ENCODE data around the gene AP3S2.

The AP3S2 gene

GRCh38 chr15:89812847-89813320 lies 80.9 kb downstream of the AP3S2 start:
- no peak for DNase-seq

GRCh38 chr15:89812011-89812846 lies 81.6 kb downstream of the AP3S2 start:
- DNase-seq = no peak

GRCh38 chr15:89810837-89811236 lies 83.0 kb downstream of the AP3S2 start:
- no peak for DNase-seq

GRCh38 chr15:89809787-89810148 lies 84.0 kb downstream of the AP3S2 start:
- no peak for DNase-seq

DNA sequence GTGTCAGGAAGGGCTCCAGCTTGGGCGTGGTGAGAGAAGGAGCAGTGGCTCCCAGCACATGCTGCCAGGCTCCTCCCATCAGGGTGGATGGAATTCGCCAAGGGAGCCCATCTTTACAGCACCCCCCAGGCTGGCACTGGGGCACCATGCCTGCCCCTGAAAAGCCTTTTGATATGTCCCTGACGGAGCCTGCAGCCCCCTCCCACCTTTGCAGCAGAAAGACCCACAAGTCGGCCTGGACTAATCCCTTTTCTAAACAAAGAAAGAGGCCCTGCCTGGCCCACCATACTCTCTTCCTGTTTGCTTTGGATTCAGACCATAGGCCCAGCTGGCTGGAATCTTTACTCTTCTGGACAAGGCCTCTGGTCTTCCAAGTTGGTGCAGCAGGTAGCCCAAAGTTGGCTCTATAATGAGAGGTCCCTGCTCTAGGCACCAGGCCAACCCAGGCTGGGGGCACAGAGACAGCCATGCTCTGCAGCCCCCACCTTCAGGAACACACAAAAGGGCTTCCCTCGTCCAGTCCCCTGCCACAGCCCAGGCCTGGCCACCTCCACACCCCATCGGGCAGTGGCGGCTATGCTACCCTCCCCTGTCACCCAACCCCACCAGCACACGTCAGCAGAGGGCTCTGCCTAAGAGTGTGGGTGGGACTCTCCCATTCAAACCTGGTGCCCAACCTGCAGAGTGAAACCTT lies 84.6 kb downstream of the AP3S2 start:
- DNase-seq = no peak

GRCh38 chr15:89808160-89808870 lies 85.5 kb downstream of the AP3S2 start:
- DNase-seq = no peak

GRCh38 chr15:89807689-89808088 lies 86.1 kb downstream of the AP3S2 start:
- DNase-seq = no peak

DNA sequence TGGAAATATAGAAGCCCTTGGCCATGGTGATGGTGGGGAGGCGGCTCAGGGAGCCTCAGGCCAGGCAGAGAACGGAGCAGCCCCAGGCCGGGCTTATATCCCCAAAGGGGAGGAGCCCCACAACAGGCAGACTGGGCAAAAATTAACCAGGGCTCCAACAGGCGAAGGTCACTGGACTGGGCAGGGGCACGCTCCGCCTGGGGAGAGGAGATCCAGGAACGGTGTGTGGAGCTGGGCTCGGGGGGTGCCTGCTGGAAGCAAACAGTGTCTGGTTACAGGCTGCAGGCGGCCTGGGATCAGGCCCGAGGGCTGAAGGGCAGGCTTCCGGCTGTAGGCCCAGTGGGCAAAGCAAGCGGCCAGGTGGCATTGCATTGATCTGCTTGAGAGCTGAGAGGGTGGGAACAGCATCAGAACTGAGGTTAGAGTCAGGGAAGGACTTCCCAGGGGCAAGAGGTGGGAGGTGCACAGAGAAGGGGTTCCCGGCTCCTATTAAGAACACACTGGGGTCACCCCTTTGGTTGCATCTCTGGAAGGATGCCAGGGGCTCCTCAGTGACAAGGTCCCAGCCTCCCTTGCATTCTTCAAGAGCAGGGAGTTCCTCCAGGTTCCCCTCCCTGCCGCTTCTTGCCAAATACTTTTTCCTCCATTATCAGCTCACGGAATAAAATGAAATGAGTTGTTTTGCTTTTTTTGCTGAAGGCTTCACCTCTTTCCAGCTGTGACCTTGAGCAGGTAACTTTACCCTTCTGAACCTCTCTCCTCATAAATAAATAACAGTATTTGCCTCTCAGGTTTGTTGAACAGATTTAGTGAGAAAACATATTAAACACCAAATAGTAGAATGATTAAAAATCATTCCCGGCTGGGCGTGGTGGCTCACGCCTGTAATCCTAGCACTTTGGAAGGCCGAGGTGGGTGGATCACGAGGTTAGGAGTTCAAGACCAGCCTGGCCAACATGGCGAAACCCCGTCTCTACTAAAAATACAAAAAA lies 86.9 kb downstream of the AP3S2 start:
- DNase-seq = no peak

DNA sequence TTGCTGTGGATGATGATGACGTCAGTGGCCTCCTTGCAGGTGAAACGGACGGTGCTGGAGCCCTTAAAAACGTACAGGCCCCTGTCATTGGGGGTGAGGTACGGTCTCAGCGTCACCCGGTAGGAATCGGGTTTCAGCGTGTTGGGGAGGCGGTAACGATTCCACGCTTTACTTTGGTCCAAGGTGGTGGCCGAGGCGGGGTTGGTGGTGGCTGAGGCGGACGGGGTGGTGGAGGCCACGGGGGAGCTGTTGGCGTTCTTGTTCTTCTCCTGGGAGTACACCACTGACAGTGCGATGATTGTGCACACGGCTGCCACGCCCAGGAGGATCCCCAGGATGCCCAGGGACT lies 87.6 kb downstream of the AP3S2 start:
- DNase-seq = no peak

- DNase-seq = no peak
These were observed 88.3 kb downstream of the AP3S2 start for GRCh38 chr15:89805241-89806209.

- DNase-seq = no peak
These were observed 89.6 kb downstream of the AP3S2 start for GRCh38 chr15:89803941-89804800.

DNA sequence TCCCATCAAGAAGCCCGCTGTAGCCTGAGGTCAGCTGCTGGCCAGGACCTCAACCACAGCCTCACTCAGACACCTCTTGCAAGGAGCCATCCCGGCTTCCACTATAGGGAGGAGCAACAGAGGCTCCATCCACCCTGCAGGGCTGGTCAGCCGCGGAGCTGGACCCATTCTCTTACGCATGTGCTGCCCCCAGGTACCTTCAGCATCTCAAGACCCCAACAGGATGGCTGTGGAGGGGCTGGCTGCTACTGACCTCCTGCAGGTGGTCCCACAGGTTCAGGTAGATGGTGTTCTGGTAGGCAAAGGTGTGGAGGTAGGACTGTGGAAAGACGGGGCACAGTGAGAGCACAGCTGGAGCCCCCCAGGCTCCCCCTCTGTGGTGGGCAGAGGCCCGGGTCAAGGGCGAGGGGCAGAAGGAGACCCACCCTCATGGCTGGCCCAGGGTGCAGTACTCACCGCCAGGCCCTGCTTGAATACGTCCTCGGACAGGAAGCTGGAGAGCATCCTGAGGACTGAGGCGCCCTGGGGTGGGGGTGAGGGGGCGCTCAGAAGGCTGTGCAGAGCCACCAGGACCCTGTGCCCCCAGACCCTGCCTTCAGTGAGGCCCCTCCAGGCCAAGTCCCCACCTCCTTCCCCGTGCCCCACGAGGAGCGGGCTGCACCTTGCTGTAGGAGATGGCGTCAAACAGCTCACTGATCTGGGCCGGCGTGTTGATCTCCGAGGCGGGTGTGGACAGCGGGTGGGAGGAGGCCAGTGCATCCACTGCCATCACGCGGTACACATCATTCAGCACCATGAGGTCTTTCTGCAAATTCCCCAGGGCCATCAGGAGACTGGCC lies 90.6 kb downstream of the AP3S2 start:
- DNase-seq = no peak

DNA sequence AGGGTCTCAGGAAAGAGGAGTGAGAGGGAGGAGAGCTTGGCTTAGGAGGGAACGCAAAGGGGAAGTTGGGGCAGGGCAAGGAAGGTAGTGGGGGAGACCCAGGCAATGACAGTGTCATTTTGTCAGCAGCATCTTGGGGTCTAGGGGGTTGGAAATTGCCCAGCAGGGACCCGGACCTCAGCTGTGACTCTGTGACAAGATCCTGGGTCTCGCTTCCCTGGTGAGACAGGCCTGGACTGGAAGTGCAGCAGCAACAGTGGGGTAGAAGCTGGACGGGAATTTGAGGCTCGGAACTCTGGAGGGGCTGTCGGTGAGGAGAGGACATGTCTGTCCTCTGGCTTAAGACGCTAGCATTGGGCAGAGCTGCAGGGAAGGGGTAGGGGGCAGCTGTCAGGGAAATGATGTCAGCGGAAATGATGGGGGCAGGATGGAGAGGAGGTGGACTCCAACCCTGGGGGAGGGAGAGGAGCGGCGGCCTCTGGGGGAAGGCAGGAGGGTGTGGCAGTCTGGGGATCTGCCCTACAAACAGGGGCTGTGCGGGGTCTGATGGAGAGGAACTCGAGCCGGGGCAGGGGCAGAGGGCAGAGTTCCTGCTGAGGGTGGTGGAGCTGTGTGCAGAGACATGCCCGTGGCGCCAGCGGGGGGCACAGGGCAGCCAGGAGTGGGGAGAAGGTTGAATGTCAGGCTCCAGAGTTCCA lies 91.4 kb downstream of the AP3S2 start:
- no peak for DNase-seq

DNA sequence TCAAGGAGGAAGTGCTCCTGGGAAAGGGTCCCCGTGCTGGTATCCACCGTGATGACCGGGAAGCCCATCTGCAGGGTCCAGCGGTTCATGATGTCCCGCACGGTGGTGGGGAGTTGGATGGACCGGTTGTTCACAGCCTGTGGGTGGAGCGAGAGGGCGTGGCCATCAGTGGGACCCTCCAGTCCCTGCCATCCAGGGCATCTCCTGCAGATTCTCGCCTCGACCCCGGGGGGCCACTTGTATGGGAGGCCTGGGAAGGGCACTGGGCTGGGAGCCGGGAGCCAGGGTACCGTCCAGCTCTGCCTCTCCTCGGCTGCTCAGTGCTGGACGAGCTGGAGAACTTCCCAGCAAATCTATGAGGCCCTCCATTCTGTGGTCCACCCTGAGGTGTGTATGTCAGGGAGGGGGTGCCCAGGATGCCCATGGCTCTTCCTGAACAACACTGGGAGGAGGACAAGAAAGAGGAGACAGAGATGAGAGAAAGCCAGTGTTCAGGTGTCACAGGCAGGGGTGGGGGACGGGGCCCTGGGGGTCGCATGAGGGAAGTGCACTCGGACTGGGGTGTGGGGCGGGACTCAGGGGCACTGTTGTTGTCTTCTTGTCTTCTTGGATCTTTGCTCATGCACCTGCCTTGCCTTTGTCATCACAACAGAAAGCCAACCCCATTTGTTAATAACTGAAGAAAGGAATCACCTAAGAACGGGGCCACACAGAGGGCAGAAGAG lies 92.2 kb downstream of the AP3S2 start:
- no peak for DNase-seq

DNA sequence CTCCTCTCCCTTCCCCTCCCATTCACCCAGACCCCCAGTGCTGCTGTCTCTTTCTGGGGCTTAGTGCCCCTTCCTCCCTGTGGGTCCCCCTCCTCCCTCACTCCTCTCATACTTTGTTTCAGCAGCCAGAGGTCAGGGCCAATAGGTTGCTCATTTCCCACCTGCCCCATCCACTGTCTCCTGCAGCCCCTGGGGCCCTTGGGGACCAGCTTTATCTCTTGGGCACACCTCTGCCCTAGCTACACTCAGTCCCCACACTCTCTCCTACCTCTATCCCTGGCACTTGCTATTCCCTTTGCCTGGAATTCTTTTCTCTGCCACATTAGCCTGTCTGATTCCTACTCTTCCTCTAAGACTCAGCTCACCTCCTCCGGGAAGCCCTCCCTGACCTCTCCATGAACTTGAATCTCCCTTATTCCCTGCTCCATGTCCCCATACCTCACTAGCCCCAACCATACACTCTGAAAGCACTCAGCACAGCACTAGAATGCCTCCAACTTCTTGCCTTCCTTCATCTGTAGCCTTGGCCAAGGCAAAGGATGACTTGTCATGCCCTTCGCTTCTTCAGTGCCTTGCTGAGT lies 93.8 kb downstream of the AP3S2 start:
- DNase-seq = no peak

DNA sequence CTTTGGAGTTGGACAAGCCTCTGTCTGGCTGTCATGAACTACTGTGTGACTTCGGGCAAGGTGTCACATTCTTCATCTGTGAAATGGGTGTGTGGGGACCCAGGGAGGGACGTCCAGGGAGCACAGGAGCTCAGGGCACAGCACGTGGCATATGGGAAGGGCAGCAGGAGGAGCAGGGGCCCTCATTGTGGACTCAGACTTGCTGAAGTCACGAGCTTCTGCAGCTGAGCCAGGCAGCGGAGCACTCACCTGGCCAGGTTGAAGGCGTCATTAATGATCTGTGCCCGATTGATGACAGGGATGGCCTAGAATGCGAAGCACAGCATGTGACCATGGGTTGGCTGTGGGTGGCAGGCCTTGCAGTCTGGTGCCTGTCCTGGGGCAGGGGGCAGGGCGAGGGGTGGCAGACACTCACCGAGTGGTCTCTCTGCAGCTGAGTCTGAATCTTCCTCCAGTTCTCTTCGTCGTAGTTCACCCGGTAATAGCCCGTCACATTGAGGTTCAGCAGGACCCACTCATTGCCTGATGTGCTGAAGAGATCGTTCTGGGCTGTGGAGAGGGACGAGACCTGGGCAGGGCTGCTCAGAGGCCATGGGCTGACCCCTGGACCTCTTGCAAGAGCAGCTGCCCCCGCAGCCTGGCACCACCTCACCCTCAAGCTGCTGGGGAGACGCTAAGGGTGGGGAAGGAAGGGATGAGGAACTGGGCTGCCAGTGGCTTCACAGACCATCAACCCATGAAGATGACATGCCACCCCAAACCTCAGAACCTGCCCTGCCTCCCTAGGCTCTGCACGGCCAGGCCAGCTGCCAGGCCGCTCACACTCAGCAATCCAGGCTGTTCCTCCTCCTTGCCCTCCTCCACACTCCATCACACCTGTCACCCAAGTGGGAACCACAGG lies 94.5 kb downstream of the AP3S2 start:
- no peak for DNase-seq
